GM19463 (cell line): ENCODE data around the gene ACOT7.
"Not testable (repeated sequence)": the region's sequence is repeated elsewhere in the genome, so short reads cannot be mapped to it uniquely, and the experiment has no call there.

Experiments
- ATAC-seq: cut with Tn5 transposase; IDR thresholded peaks from one replicate; pipeline ENCODE4 v1.9.1; 2021; ENCODE audit warnings: mild to moderate bottlenecking, moderate library complexity; ENCODE audit not compliant: unreplicated experiment

The ACOT7 gene

GRCh38 chr1:6401673-6402072, 8.1 kb upstream of the ACOT7 start:
- ATAC-seq: no peak

- ATAC-seq: no peak
These were observed 5.7 kb upstream of the ACOT7 start for GRCh38 chr1:6399294-6399693.

DNA sequence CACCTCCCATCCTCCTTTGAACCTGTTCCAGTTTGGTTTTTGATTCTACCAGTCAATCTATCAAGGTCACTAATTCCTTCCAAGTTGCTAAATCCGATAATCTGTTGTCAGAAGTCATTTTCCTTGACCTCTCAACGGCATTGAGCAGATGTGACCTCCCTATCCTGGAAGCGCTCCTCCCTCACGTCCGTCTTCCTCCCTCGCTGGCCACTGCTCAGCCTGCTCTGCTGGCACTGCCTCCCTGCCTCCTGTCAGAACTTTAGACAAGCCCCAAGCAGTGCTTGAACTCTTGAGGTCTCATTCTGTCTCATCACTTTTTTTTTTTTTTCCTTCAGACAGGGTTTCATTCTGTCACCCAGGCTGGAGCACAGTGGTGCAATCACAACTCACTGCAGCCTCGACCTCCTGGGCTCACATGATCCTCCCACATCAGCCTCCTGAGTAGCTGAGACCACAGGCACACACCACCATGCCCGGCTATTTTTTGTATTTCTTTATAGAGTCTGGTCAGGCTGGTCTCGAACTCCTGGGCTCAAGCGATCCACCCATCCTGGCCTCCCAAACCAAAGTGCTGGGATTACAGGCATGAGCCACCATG, 4.4 kb upstream of the ACOT7 start:
- no peak for ATAC-seq

- no peak for ATAC-seq
These were observed 3.4 kb upstream of the ACOT7 start for GRCh38 chr1:6396998-6397397.

- not testable (repeated sequence) for ATAC-seq
These were observed 2.2 kb upstream of the ACOT7 start for GRCh38 chr1:6395781-6396244.

GRCh38 chr1:6395130-6395529, 1.6 kb upstream of the ACOT7 start:
- not testable (repeated sequence) for ATAC-seq

DNA sequence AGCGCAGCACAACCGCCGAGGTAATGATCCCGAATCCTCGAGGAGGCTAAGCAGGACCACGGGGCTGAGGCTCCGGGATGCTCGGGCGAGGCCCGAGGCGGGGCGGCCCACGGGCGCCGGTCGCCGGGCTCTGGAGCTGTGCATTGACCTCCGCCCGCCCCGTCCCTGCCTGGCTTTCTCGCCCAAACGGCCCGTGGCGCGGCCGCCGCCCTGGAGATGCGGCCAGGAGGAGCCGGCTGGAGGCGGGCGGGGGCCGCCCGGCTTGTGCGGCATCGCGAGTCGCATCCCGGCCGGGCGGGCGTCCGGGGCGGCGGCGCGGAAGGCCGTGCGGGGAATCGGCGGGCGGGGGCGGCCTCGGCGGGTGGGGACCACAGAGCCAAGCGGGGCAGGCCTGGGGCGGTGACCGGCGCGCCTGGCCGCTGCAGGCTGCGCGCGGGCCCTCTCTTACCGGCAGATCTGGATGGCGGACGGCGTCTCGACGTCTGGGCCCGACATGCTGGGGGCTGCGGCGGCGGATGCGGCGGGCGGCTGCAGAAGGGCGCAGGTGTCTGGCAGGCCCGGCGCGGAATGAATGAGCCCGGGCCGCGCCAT, 663 bp downstream of the ACOT7 start:
- peak; percentile 11 for ATAC-seq

- ATAC-seq: no peak
These were observed 1.4 kb downstream of the ACOT7 start for GRCh38 chr1:6391951-6392808.

GRCh38 chr1:6389971-6390370, 3.6 kb downstream of the ACOT7 start:
- no peak for ATAC-seq

GRCh38 chr1:6386371-6386949, 7.1 kb downstream of the ACOT7 start:
- no peak for ATAC-seq

- ATAC-seq: no peak
These were observed 7.9 kb downstream of the ACOT7 start for GRCh38 chr1:6385488-6386191.

- no peak for ATAC-seq
These were observed 8.6 kb downstream of the ACOT7 start for GRCh38 chr1:6384962-6385361.

GRCh38 chr1:6384135-6384534, 9.4 kb downstream of the ACOT7 start:
- no peak for ATAC-seq

GRCh38 chr1:6380037-6380436, 13.5 kb downstream of the ACOT7 start:
- ATAC-seq: no peak

- ATAC-seq: no peak
These were observed 15.3 kb downstream of the ACOT7 start for GRCh38 chr1:6378096-6378746.

DNA sequence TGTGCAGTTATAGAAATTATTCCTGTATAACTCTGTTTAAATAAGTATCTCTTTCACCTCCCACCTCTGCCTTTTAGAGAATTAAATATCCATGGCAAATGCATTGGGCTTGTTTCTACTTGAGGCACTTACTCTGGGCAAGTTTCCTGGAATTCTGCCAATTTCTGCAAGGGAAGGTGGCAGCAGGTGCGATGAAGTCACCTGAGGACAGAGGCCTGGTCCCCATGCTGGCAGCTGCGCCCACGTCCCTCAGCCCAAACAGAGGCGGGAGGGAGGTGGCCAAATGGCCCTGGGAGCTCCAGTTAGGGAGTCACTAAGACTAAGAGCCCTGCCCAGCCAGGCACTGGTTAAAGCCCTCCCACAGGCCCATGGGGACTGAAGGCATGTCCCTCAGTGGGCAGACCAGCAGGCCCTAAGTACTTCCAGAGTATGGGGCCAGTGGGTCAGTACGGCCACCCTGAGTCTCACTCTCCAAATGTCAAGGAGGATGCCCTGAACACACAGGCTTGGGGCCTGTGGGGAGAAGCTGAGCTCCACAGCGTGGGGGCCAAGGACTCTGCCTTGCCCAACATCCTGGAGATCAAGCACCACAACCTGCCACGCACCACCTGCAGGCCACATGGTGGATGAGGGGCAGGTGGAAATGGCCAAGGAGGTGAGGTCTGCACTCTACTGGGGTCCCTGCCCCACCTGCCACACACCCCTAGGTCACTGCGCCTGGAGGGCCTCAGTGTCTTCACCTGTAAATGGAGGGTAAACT, 19.4 kb downstream of the ACOT7 start:
- no peak for ATAC-seq

GRCh38 chr1:6372236-6372635, 21.3 kb downstream of the ACOT7 start:
- not testable (repeated sequence) for ATAC-seq

GRCh38 chr1:6370006-6370405, 23.6 kb downstream of the ACOT7 start:
- ATAC-seq: no peak

DNA sequence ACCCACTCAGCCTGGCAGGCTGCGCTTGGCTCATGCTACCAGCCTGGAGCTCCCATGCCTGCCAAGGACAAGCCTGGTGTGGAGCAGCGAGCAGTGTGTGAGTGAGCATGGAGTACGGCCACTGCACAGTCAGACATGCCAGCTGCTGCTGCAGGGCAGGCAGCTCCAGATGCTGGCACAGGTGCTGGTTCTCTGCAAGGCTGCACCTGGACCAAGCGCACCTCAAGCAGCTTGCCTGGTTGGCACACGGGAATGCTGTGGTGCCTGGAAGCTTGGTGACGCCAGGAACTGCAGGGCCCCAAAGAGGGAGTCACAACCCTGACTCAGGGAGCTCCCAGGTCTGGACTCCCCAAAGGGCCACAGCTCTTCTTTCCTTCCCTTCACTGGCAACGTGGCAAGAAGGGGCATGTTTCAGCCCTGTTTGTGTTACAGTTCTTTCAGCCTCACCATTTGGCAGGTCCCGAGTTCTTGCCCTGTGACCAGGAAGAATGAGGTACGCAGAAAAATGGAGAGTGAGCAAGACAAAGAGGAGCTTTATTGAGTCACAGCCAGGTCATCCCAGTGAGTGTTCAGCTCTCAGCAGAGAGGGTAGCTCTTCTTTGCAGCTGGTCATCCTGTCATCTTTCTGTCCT, 26.1 kb downstream of the ACOT7 start:
- no peak for ATAC-seq
